GM19099 (cell line): ENCODE data around the gene EIF4B.

Experiments used
- POLR2A ChIP-seq: IDR thresholded peaks from 3 replicates; pipeline ENCODE4 v1.6.1; 2011; ENCODE audit warnings: low read depth; ENCODE audit not compliant: insufficient read length; ENCODE audit errors: extremely low read depth

The EIF4B gene

DNA sequence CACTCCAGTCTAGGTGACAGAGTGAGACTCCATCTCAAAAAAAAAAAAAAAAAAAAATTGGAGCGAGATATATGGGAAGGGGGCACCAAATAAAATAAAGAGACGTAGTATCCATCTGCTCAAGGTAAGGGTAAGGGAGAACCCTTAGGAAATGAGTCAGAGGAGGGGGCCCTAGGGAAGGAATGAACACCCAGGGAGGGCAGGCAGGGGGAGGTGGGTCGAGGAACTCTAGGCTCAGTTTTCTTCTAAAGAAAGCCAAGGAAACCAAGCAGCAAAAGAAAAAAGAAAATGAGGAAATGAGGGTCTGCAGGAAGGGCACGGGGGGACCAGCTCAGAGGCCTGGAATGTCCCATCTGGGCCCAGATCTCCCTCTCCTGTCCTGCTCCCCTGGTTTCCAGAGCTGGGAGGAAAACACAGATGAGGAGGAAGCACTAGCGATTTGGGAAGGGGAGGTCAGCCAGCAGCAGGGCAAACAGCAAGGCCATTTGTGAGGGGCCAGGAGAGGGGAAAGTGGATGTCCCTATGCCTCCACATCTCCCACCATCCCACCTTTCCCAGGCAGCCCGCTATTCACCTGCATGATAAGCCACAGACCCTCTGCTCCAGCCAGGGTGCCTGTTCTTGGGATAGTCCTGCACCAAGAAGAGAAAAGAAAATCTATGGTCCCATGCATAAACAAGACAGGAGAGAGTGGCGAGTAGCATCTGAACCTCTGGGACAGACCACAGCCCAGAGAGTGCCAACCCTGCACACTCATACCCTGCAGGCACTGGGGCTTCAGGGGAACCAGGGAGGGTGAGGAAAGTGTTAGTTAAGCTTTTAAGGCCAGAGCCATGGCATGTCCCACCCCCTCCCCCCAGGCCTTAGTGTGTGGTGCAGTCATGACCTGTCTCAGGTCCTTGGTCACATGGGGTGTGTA is 61.1 kb downstream of the EIF4B start:
- no peak for TF ChIP-seq POLR2A

- TF ChIP-seq POLR2A, result no peak
Measured at GRCh38 chr12:53067993-53068770, 61.9 kb downstream of the EIF4B start.

DNA sequence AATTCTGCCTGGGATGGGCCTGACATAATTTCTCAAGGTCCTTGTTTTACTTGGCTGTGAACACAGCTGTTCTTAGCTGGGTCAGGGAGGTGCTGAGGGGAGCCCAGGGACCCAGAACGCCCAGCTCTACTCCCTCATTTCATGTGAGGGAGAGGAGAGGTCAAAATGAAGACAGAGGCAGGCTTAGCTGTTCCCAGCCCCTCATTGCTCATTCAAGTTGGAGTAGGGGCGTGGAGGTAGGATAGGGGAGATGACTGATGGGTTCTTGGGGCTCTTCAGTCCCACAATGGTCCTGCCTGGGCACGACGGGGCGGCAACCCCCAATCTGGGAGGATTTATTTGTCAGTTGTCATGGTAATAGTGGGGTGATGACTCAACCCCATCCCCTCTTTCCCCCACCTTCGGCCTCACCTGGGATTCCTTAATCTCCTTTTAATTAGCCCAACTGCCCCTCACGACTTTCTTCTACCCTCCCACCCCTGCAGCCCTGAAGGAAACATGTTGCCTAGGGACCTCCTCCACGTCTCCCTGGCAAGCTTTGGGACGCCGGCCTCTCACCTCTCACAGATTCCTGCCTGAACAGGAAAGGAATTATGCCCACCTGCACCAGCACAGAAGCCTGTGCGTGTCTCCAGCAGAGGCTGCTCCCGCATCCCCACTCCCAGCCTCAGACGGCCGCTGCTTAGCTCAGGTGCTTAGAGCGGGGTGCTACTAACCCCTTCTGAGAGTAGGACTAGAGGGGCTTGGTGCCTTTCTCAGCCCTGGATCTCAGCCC is 62.7 kb downstream of the EIF4B start:
- no peak for TF ChIP-seq POLR2A

GRCh38 chr12:53069621-53070410 is 63.6 kb downstream of the EIF4B start:
- no peak for TF ChIP-seq POLR2A

DNA sequence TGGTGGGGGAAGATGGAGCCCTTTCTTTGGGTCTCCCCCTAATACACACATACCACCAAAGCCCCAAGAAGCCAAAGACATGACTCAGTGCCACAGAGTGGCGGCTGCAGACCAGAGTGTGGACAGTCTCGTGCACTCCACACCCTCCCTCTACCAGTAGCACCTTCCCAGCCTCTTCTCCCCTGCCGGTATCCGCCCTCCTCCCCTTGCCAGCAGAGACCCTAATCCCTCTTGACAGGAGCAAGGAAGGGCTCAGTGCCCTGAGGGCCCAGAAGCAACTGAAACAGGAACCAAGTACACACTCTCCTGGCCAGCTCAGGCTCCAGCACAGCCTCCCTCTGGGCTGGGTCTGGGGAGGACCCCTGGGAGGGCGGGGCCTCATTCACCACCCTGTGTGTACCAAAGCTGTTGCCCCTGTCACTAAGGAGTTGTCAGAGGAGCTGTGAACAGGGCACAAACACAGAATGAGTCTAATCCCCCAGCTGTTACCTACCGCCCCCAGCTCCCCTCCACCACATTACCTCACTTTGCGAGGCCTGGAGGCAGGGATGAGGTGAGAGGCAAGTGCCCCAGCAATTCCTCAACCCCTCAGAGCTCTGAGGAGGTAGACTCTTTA is 64.7 kb downstream of the EIF4B start:
- no peak for TF ChIP-seq POLR2A

DNA sequence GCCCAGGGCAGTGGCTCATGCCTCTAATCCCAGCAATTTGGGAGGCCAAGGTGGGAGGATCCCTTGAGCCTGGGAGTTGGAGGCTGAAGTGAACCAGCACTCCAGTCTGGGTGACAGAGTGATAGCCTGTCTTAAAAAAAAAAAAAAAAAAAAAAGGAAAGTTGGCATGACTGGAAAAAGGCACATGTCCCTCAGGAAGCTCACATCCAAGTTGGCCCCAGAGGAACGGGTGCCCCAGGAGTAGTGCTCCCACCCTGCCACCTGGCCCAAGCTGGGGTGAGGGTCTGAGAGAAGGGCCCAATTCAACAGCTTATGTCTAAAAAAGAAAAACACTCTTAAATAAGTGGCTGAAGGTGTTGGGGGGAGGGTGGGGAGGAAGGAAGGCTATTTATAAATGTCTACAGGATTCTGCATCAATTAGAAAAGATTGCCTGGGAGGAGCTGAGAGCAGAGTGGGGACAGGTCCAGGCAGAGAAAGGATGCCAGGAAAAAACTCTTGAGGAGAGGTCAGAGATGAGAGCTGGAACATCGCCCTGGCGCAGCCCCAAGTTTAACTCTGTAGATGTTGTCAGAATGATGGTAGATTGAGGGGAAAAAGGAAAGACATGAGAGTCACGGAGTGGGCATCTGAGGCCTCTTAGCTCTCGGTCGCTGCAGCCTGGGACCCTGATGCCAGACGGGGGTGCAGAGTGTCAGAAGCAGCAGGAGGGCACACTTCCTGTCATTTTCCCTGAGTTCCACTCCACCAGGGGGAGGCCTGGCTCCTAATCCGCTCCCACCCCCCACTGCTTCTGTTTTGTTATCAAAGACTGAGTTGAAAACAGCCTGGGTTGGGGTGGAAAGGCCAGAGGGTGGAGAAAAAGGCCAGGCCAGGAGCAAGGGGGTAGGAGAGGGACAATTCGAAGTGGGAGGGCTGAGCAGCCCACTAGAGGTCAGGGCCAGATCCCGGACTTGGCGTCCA is 65.6 kb downstream of the EIF4B start:
- TF ChIP-seq POLR2A, result no peak

DNA sequence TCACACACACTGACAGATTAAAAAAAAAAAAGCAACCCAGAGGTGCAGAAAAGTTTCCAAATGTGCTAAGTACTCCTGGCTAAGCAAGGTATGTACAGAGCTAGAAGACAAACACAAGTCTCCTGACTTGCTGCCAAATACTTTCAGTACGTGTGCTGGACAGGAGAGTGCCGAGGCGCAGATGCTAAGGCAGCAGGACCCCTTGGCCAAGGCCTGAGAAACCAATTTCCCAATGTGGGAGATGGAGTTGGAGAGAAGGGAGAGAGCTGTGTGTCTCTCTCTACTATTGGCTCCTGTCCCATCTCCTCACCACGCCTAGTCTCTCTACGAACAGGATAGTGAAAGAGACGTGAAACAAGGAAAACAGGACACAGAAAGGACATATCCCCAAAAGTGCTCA is 67.6 kb downstream of the EIF4B start:
- TF ChIP-seq POLR2A, result no peak

GRCh38 chr12:53074283-53074998 is 68.2 kb downstream of the EIF4B start:
- no peak for TF ChIP-seq POLR2A

DNA sequence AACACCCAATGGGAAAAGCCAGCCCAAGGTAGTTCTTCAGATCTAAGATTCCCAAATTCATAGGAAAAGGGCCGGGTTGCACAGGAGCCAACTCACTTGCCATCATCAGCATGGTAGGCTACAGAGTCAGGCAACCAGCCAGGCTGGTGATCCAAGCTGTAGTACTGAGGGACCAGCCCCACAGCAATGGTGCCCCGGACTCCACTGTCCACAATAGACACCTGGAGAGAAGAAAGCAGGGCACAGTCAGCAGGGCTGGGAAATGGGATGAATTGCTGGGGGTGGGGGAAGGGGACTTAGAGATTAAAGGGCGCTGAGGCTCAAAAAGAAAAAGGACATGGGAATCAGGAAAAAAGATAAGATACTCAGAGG is 68.7 kb downstream of the EIF4B start:
- no peak for TF ChIP-seq POLR2A

GRCh38 chr12:53076461-53076860 is 70.2 kb downstream of the EIF4B start:
- TF ChIP-seq POLR2A, result no peak

DNA sequence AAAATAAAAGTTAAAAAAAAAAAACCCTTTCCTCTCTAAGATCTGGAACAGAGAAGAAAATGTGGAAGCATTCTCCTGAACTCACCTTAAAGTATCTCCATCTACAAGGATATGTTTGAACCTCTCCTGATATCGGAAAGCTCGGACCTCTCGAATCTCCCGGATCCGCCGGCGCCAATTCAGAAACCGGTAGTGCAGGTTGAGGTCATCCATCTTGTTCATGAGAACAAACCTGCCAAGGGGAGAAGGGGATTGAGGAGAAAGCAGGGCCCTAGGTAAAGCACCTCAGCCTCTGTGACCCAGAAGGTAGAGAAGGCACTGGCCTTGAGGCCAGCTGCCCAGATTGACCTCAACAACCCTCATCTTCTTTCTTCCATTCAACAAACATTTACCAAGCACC is 70.8 kb downstream of the EIF4B start:
- no peak for TF ChIP-seq POLR2A

GRCh38 chr12:53078425-53079225 is 72.4 kb downstream of the EIF4B start:
- TF ChIP-seq POLR2A, result no peak
